Stomach smooth muscle (tissue), 2 donors: Measurements from ENCODE around the gene RALGPS1.

Experiments
- H3K27ac ChIP-seq: one replicate; pipeline ENCODE4 v1.7.0; 2013; ENCODE audit warnings: mild to moderate bottlenecking, low read length, inconsistent platforms
- H3K27me3 ChIP-seq, 2 donors: one replicate each; pipeline ENCODE4 v1.7.0; 2013; ENCODE audit warnings: low read length in 2 of 2; ENCODE audit not compliant: insufficient read depth in 2 of 2, control insufficient read depth in 1 of 2
- H3K36me3 ChIP-seq, 2 donors: one replicate each; pipeline ENCODE4 v1.7.0; 2013; ENCODE audit warnings: low read length in 2 of 2; ENCODE audit not compliant: control insufficient read depth in 2 of 2, insufficient read depth in 2 of 2
- H3K4me1 ChIP-seq: one replicate; pipeline ENCODE4 v1.7.0; 2013; ENCODE audit warnings: low read length; ENCODE audit not compliant: control insufficient read depth, insufficient read depth
- H3K4me3 ChIP-seq, 2 donors: one replicate each; pipeline ENCODE4 v1.7.0; 2013; ENCODE audit warnings: low read length in 2 of 2
- H3K9ac ChIP-seq, 2 donors: one replicate each; pipeline ENCODE4 v1.7.0; 2013; ENCODE audit warnings: low read length in 2 of 2, mild to moderate bottlenecking in 1 of 2
- H3K9me3 ChIP-seq, 2 donors: one replicate each; pipeline ENCODE4 v1.7.0; 2013; ENCODE audit warnings: low read length in 2 of 2; ENCODE audit not compliant: control insufficient read depth in 2 of 2
- donor health status: healthy.
- donor health status: Pancreatic carcinoma.

Gene RALGPS1

GRCh38 chr9:127252410-127253318 is 338.1 kb downstream of the RALGPS1 start:
- Histone ChIP-seq H3K9me3 (no peaks in the 10 kb centered on the region), H3K27ac (no peak overlapping the region), H3K27me3 (no peaks in the 10 kb centered on the region), H3K4me1 (no peaks in the 10 kb centered on the region), H3K9ac (no peak overlapping the region), H3K36me3 (no peaks in the 10 kb centered on the region), H3K4me3 (no peak overlapping the region)

DNA sequence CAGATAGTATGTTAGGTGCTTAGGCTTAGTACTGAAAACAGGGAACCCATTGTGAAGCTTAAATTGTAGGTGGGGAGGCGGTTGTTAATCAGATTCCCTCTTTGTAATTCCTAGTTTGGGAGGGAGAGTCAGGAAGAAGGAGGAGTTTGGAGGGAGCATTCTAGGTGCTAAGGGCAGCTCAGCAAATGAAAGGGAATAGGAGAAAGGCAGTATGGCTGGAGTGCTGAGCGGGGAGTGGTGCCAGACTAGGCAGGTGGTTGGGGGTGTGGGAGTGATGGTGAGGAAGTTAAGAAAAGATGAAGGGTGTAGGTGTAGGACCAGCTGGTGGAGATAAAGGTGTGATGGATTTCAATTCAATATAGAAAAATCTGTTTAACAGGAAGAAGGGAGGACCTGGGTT is 338.9 kb downstream of the RALGPS1 start:
- no peak overlapping the region for H3K9ac ChIP-seq
- H3K27ac ChIP-seq, result no peak overlapping the region
- no peaks in the 10 kb centered on the region for H3K36me3 ChIP-seq
- H3K9me3 ChIP-seq, result no peaks in the 10 kb centered on the region
- H3K4me3 ChIP-seq, result no peak overlapping the region
- H3K27me3 ChIP-seq, result no peaks in the 10 kb centered on the region
- no peaks in the 10 kb centered on the region for H3K4me1 ChIP-seq

GRCh38 chr9:127255692-127256091 is 341.1 kb downstream of the RALGPS1 start:
- Histone ChIP-seq H3K36me3 (peaks cover 0 to 2% of the 10 kb centered on the region in 2 donors), H3K9ac (no peak overlapping the region), H3K27me3 (no peaks in the 10 kb centered on the region), H3K4me3 (no peak overlapping the region), H3K9me3 (no peaks in the 10 kb centered on the region), H3K4me1 (peaks cover 7% of the 10 kb centered on the region), H3K27ac (no peak overlapping the region)

GRCh38 chr9:127256324-127256723 is 341.7 kb downstream of the RALGPS1 start:
- H3K27ac ChIP-seq, result no peak overlapping the region
- H3K4me1 ChIP-seq, result peaks cover 7% of the 10 kb centered on the region
- H3K9ac ChIP-seq, result no peak overlapping the region
- no peaks in the 10 kb centered on the region for H3K9me3 ChIP-seq
- H3K4me3 ChIP-seq, result no peak overlapping the region
- no peaks in the 10 kb centered on the region for H3K27me3 ChIP-seq
- H3K36me3 ChIP-seq, result peaks cover 0 to 2% of the 10 kb centered on the region in 2 donors

DNA sequence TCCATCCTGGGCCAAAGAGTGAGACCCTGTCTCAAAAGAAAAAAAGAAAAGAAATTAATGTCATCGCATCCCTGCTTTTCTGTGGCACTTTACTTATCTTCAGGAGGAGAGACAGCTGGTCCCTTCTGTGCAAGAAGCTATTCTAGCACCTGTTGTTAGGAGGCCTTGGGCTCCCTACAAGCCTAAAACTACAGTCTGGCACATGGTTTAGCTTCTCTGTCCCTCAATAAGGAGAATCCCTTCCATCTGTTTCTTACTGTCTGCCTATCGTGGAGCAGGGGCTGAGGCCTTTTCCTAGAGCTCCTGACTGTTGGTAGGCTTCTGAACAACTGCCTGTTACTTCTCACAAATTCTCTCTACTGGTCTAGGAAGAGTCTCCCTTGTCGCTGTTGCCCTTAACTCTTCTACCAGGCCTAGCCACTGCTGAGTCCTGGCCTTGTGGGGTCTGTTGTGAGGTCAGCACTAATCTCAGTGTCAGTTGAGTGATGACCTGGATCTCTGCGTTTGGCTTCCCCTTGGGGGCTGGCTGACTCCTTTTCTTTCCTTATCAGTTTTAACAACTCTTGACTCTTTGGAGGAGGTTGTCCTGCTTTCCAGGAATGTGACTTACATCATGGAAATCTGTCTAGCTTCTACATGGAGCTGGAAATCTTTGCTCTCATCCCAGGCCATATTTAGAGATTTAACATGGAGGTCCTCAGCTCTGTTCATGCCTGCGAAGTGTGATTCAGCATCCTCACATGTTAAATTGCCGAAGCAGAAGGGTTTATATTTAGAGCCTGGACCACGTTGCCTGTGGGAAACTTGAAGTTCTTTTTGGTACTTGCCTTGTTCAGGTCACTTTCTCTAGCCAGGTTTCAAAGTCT is 344.3 kb downstream of the RALGPS1 start:
- no peak overlapping the region for H3K27ac ChIP-seq
- no peaks in the 10 kb centered on the region for H3K27me3 ChIP-seq
- no peak overlapping the region for H3K4me3 ChIP-seq
- peaks cover 0 to 2% of the 10 kb centered on the region in 2 donors for H3K36me3 ChIP-seq
- no peaks in the 10 kb centered on the region for H3K9me3 ChIP-seq
- H3K4me1 ChIP-seq, result peaks cover 16% of the 10 kb centered on the region
- no peak overlapping the region for H3K9ac ChIP-seq

DNA sequence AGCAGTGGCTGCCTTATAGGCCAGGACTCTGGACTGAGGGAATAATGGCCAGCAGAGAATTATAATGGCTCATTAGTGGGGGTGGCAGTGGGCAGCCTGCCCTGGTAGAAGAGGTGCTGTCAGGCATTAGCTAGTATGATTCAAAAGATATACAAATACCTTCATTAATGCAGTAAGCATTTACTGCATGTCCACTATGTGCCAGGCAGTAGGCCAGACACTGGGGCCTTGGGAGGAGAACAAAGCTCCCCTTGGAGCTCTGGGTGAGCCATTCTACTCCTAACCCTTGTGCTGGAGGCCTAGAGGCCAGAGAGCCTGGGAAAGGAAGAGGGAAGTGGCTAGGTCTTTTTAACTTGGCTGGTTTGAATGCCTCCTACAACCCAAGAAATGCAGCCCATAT is 348.0 kb downstream of the RALGPS1 start:
- Histone ChIP-seq H3K36me3 (peaks cover 0 to 2% of the 10 kb centered on the region in 2 donors), H3K27ac (no peak overlapping the region), H3K4me3 (no peak overlapping the region)

DNA sequence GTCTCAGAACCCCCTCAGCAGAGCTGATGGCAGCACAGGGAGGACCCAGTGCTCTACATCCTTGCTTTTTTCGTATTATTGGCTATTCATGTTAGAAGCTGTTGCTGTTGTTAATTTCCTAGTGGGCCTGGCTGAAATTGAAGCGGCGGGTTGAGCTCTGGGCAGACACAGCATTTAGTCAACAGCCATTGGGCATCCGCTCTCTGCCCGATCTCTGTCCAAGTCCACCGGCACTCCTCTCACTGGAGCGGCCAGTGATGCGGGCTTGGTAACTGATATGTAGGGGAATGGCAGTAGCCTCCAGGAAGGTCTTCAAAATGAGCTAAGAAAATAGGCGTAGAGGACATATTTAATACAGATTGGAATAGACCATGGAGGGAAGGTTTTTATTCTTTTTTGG is 348.7 kb downstream of the RALGPS1 start:
- Histone ChIP-seq H3K9me3 (no peaks in the 10 kb centered on the region), H3K27ac (no peak overlapping the region), H3K36me3 (peaks cover 0 to 2% of the 10 kb centered on the region in 2 donors), H3K9ac (no peak overlapping the region), H3K4me1 (peaks cover 16% of the 10 kb centered on the region), H3K4me3 (peak overlapping the region in 1 of 2 donors; percentile 10), H3K27me3 (no peaks in the 10 kb centered on the region)

More for the DNA sequence above, 348.0 kb downstream of the RALGPS1 start:
- H3K9ac ChIP-seq, result no peak overlapping the region
- H3K27me3 ChIP-seq, result no peaks in the 10 kb centered on the region
- H3K4me1 ChIP-seq, result peaks cover 16% of the 10 kb centered on the region
- no peaks in the 10 kb centered on the region for H3K9me3 ChIP-seq

DNA sequence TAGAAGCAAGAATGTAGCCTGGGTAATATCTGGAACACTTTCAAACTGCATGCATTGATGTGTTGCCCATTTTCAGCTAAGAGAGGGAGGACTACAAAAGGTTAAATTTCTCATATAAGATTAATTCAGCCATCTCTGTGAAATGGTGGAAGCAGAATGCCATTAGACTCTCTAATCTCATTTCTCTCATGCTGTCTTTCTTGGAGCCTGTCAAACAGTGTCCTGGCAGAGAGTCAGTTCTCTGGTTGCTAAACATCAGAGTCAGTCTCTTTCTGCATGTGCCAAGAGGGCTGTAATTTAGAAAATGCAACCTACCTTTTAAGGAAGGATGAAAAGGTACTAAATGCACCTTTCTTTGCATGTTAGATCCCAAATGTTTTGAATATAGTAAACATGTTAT is 349.1 kb downstream of the RALGPS1 start:
- H3K9me3 ChIP-seq, result no peaks in the 10 kb centered on the region
- peaks cover 0 to 2% of the 10 kb centered on the region in 2 donors for H3K36me3 ChIP-seq
- no peaks in the 10 kb centered on the region for H3K27me3 ChIP-seq
- peaks cover 14% of the 10 kb centered on the region for H3K4me1 ChIP-seq
- H3K27ac ChIP-seq, result no peak overlapping the region
- H3K4me3 ChIP-seq, result peak overlapping the region in 1 of 2 donors; percentile 10
- H3K9ac ChIP-seq, result no peak overlapping the region

DNA sequence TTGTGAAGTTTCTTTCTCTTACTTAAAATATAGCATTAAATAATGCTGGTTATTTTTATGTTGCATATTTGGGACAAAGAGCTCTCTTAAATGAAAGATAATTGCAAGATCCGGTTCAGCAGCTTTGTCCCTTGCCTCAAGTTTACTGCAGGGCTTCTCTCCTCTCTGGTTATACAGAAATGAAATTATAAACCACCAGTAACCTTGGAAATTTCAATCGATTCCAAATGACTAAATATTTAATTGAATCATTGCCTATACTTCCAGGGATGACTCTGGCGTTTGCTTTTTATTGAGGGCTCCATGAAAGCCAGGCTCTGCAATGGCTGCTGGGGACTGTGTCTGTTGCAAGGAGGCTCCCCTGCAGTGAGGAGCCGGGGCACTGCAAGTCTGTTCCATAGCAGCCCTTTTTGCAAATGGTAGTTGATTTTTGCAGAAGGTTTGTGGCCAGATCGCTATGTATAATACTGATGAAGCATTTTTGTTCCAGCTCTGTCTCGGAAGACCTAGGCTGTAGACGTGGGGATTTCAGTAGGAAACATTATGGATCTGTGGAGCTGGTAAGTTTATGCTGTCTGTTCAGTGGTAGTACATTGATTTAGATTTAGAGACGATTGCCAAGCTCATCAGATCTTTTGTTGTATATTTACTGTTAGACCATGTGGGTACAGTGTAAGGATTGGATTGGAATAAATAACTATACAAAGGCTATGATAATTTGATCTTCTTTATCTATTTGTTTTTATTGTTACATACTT is 350.1 kb downstream of the RALGPS1 start, which contains the start of gene GARNL3:
TSS of gene GARNL3 (plus strand) at position 313 of the 758 bp plus-strand sequence. CDS start at position 417, 104 bp downstream.
- Histone ChIP-seq H3K4me1 (peaks cover 9% of the 10 kb centered on the region), H3K27ac (no peak within 1 kb of the TSS), H3K36me3 (peaks cover 0 to 2% of the 10 kb centered on the region in 2 donors), H3K9ac (peak within 1 kb of the TSS in 1 of 2 donors; percentile 46), H3K4me3 (peak within 1 kb of the TSS; percentile 29 to 36), H3K27me3 (no peaks in the 10 kb centered on the region), H3K9me3 (no peaks in the 10 kb centered on the region)
